Measurements from ENCODE around the gene USP21. TPM values are rescaled to one million over a fixed set of nuclear protein-coding genes. Genes with fewer than 3 reads are reported as not detected.
"Not testable (repeated sequence)": the region's sequence is repeated elsewhere in the genome, so short reads cannot be mapped to it uniquely, and the experiment has no call there.

The USP21 gene
- total and polyA plus RNA-seq, 9 donors: 16.7 to 41.9 (median 36.2) TPM

- intact Hi-C loops (cut with DNase I): no loop called here
- Histone ChIP-seq H3K27ac (no peak overlapping the region), H3K4me3 (no peak overlapping the region), H3K27me3 (no peaks in the 10 kb centered on the region), H3K36me3 (no peaks in the 10 kb centered on the region), H3K4me1 (ENCODE audit: insufficient read depth) (peaks cover 13% of the 10 kb centered on the region), H3K9me3 (no peaks in the 10 kb centered on the region)
- WGBS, 3 donors: 83 to 89% (median 84%) methylated on average over 1 of the region's 1 CpG
- TF ChIP-seq POLR2A (IDR thresholded peaks at IDR 0.05) (no peak), CTCF (IDR thresholded peaks at IDR 0.05) (no peak), EP300 (IDR thresholded peaks at IDR 0.05) (no peak)
- DNase-seq: no peak
These were observed 45.4 kb upstream of the USP21 start for GRCh38 chr1:161113915-161114314.

- Histone ChIP-seq H3K4me1 (ENCODE audit: insufficient read depth) (peaks cover 19% of the 10 kb centered on the region), H3K36me3 (no peaks in the 10 kb centered on the region)
- intact Hi-C loops (cut with DNase I): no loop called here
These were observed 44.7 kb upstream of the USP21 start for GRCh38 chr1:161114556-161114955.

GRCh38 chr1:161115132-161115711 is 44.1 kb upstream of the USP21 start:
- H3K27ac ChIP-seq: no peak overlapping the region
- no peak for TF ChIP-seq EP300 (IDR thresholded peaks at IDR 0.05)
- intact Hi-C loops (cut with DNase I): no loop called here
- DNase-seq: no peak
- no peaks in the 10 kb centered on the region for H3K27me3 ChIP-seq
- H3K9me3 ChIP-seq: no peaks in the 10 kb centered on the region
- WGBS, 3 donors: 93 to 95% (median 93%) methylated on average over 12 of the region's 12 CpGs
- peaks cover 23% of the 10 kb centered on the region for H3K4me1 ChIP-seq (ENCODE audit: insufficient read depth)
- no peaks in the 10 kb centered on the region for H3K36me3 ChIP-seq
- H3K4me3 ChIP-seq: no peak overlapping the region

More at GRCh38 chr1:161114556-161114955, 44.7 kb upstream of the USP21 start:
- WGBS, 3 donors: 74 to 86% (median 86%) methylated on average over 2 of the region's 2 CpGs
- TF ChIP-seq CTCF (IDR thresholded peaks at IDR 0.05) (no peak), POLR2A (IDR thresholded peaks at IDR 0.05) (no peak), EP300 (IDR thresholded peaks at IDR 0.05) (no peak)
- H3K27ac ChIP-seq: no peak overlapping the region
- no peaks in the 10 kb centered on the region for H3K27me3 ChIP-seq
- H3K4me3 ChIP-seq: no peak overlapping the region
- DNase-seq: no peak
- no peaks in the 10 kb centered on the region for H3K9me3 ChIP-seq

GRCh38 chr1:161115961-161116360 is 43.3 kb upstream of the USP21 start:
- H3K27ac ChIP-seq; intact Hi-C loops (cut with DNase I); H3K4me3 ChIP-seq; DNase-seq; H3K36me3 ChIP-seq; H3K27me3 ChIP-seq; H3K9me3 ChIP-seq: not testable (repeated sequence)
- WGBS, 3 donors: 83 to 85% (median 83%) methylated on average over 6 of the region's 6 CpGs
- H3K4me1 ChIP-seq (ENCODE audit: insufficient read depth): peaks cover 23% of the 10 kb centered on the region

GRCh38 chr1:161117759-161118581 is 41.3 kb upstream of the USP21 start, which contains the start of the genes NIT1 and PFDN2:
TSS of gene NIT1 (plus strand) at chr1:161118105. CDS start at chr1:161118177, 72 bp downstream.
TSS of gene PFDN2 (minus strand) at chr1:161118037. CDS start at chr1:161118026, 11 bp downstream.
- Histone ChIP-seq H3K27me3 (no peaks in the 10 kb centered on the region), H3K4me1 (ENCODE audit: insufficient read depth) (peaks cover 23% of the 10 kb centered on the region), H3K9me3 (no peaks in the 10 kb centered on the region), H3K27ac (peak within 1 kb of the TSS; percentile 77 to 82), H3K36me3 (no peaks in the 10 kb centered on the region), H3K4me3 (peak within 1 kb of the TSS; percentile 87)
- peak; percentile 84 to 92 (median 88) for DNase-seq
- 1% methylated on average over 58 of the region's 58 CpGs for WGBS, 3 donors
- peak; percentile 17 for TF ChIP-seq EP300 (IDR thresholded peaks at IDR 0.05)
- peak; percentile 94 for TF ChIP-seq POLR2A (IDR thresholded peaks at IDR 0.05)
- peak in 1 of 3 donors; percentile 17 for TF ChIP-seq CTCF (IDR thresholded peaks at IDR 0.05)
- intact Hi-C loops (cut with DNase I): no loop called here

Measured in ovary (tissue), 9 donors.